H7 (cell line): ENCODE results near the gene CATSPER1. TPM values are rescaled to one million over a fixed set of nuclear protein-coding genes. Genes with fewer than 3 reads are reported as not detected.

Experiments
- DNase-seq: peaks from one replicate; pipeline ENCODE4 v3.0.0; 2012
- H3K27me3 ChIP-seq: 2 replicates; pipeline ENCODE4 v1.6.0; 2011; ENCODE audit warnings: mild to moderate bottlenecking, low read length; ENCODE audit not compliant: control insufficient read depth, insufficient read depth
- H3K36me3 ChIP-seq: replicated peaks from 2 replicates; pipeline ENCODE4 v1.5.1; 2011; ENCODE audit warnings: low read length; ENCODE audit not compliant: control insufficient read depth, insufficient read depth
- H3K4me3 ChIP-seq: 2 replicates; pipeline ENCODE4 v1.5.1; 2011; ENCODE audit warnings: low read depth, mild to moderate bottlenecking, control low read depth, low read length, moderate library complexity; ENCODE audit not compliant: insufficient read depth
- total RNA-seq: library from RNA; depleted of rRNA; stranded (reverse); fragments of >200 nt; shearing (Covaris generic); gene quantifications from 2 replicates; pipeline ENCODE4 v1.2.3, GENCODE V29; 2014

Gene CATSPER1
- total RNA-seq, 1 experiment from 2014 or later = not detected

DNA sequence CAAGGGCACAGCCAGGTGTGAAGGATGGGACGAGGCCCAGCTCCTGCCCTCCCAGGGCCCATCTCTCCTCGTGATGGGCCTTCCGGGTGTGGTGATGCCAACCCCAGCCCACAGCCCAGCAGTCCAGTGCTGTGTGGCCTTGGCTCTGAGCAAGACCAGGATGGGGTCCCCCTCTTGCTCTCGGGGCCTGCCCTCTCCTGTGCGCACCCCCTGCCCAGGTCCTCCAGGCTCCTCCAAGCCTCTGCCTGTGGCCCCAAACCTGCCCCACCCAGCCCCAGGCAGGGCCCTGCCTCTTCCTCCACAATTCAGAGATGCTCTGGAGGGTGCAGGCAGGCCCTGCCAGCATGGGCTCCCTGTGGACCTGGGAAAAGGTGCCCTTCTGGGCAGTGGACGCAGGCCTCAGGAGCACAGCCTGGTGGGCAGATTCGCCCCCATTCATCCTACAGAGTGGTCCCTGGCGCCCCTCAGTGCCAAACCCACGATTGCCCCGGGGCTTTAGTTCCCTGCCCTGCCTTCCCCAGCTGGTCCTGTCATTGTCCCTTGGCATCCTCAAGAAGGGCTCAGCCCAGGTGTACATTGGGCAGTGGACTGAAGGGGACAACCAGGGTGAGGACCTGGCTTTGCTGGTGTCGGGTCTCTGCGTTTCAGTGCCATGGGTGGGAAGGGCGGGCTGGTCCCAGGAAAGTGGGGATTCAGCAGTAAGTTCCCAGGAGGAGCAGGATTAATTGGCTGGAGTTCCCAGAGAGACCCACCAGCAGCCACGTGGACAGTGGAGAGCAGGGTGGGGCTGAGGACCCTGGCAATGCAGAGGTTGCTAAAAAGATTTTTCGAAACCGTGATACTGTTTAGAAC, 44.1 kb downstream of the CATSPER1 start:
- peaks cover 4% of the 10 kb centered on the region for H3K36me3 ChIP-seq
- H3K4me3 ChIP-seq = no peak overlapping the region
- H3K27me3 ChIP-seq = no peaks in the 10 kb centered on the region
- peak; percentile 56 for DNase-seq

DNA sequence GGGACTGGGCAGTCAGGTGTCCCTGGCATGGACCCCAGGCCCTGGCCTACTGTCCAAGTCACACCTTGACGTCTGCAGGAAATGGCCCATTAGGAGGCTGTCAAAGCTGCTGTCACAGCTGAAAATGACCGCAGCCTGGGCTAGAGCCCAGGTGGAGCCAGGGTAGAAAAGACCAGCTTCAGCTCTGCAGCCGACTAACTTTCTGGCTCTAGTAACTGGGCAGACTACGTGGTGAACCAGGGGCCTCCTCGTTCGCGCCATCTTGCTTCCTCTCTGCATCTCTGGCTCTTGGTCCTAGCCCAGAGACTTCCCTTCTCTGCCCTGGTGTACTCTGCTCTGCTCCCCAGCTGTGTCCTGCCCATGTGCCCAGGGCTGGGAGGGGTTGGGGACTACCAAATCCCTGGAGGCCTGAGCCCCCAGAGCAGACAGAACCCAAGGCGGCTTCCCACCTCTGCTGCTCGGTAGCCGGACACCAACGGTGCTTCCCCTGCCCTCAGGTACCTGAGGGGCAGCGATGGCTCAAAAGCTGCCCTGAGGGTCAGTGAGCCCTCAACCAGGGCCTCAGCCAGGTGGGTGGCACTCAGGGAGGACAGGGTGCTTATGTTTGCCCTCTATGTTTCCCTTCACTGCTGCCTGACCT, 45.1 kb downstream of the CATSPER1 start:
- peaks cover 4% of the 10 kb centered on the region for H3K36me3 ChIP-seq

GRCh38 chr11:65979261-65979759, 47.0 kb downstream of the CATSPER1 start:
- peaks cover 4% of the 10 kb centered on the region for H3K36me3 ChIP-seq

More for the DNA sequence above, 45.1 kb downstream of the CATSPER1 start:
- DNase-seq = peak; percentile 31
- Histone ChIP-seq H3K4me3 (no peak overlapping the region), H3K27me3 (no peaks in the 10 kb centered on the region)

DNA sequence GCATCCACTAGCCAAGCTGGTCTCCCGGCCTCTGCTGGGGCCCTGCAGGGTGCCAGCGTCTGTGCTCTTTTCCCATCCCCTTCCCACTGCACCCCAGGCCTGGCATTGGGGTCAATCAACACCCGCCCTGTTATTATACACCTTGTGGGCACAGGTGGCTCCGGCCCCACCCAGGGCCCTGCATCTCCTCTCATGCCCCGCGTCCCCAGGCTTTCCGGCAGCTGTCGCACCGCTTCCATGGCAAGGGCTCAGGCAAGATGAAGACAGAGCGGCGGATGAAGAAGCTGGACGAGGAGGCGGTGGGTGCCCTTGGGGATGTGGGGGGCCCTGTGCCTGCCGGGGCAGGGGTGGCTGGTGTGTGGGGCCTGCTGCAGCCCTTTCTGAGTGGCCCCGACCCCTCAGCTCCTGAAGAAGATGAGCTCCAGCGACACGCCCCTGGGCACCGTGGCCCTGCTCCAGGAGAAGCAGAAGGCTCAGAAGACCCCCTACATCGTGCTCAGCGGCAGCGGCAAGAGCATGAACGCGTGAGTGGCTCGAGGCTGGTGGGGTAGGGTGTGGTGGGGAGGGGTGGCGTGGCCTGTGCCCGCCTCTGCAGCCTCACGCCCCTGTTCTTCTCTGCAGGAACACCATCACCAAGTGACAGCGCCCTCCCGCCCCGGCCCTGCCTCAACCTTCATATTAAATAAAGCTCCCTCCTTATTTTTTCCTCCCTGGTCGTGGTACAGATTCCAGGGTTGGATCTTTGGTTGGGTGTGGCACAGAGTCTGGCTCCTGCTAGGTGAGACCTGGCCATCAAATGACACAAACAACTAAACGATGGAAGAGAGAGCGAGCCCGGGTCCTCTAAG, 47.7 kb downstream of the CATSPER1 start:
- DNase-seq = peak; percentile 32
- Histone ChIP-seq H3K27me3 (no peaks in the 10 kb centered on the region), H3K36me3 (peaks cover 4% of the 10 kb centered on the region), H3K4me3 (no peak overlapping the region)

More at GRCh38 chr11:65979261-65979759, 47.0 kb downstream of the CATSPER1 start:
- no peaks in the 10 kb centered on the region for H3K27me3 ChIP-seq
- no peak for DNase-seq
- H3K4me3 ChIP-seq = no peak overlapping the region

DNA sequence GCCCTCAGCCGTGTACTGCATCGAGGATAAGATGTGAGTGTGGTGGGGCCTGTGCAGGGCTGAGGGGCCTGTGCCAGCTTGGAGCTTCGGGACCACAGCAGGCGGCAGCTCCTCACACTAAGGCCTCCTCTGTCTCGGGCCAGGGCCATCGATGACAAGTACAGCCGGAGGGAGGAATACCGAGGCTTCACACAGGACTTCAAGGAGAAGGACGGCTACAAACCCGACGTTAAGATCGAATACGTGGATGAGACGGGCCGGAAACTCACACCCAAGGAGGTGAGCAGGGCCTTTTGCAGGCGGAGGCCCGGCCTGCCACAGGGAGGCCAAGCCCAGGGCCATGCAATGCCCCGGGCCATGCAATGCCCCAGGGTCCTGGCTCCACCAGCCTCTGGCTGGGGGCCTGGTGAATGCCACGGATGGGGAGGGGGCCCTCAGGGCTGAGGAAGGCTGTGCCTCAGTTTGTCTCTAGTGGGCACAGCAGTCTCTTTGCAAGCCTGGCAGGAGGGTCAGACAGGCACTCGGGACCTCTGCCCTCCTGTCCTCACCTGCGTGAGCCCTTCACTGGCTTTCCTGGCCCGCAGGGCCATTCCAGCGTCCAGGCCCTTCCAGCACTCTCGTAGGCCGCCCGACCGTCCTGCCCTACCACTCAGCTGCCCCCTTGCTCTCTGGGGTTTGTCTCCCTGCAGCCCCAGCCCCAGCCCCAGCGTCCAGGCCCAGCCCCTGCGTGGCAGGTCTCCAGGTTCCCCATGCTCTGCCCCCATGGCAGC, 48.5 kb downstream of the CATSPER1 start:
- no peak overlapping the region for H3K4me3 ChIP-seq

DNA sequence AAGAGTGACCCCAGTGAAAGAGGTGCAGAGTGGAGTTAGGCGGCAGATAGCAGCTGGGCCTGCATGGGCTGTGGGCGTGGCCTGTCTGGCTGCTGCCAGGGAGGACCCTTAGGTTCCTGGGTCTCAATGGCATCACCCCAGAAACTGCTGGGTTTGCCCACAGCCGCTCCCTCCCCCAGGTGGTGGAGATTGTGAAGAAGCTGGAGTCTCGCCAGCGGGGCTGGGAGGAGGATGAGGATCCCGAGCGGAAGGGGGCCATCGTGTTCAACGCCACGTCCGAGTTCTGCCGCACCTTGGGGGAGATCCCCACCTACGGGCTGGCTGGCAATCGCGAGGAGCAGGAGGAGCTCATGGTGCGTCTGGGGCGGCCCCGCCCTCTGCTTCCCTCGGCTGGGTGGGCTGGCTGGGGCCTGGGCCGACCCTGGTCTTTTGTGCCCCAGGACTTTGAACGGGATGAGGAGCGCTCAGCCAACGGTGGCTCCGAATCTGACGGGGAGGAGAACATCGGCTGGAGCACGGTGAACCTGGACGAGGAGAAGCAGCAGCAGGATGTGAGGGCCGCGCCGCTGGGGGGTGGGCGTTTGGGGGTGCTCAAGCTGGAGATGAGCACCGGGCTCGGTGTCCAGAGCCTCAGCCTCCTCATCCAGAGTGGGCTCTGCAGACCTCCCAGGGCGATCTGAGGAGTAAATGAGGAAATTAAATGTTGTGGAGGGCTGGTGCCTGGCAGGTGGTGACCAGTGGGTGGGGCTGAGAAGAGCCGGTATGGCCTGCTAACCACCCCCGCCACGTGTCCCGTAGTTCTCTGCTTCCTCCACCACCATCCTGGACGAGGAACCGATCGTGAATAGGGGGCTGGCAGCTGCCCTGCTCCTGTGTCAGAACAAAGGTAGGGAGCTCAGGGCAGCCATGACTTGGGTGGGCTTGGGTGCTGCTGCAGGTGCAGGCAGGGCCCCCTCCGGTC, 49.8 kb downstream of the CATSPER1 start:
- peak; percentile 39 for DNase-seq

More for the DNA sequence above, 48.5 kb downstream of the CATSPER1 start:
- no peaks in the 10 kb centered on the region for H3K27me3 ChIP-seq
- H3K36me3 ChIP-seq = peaks cover 6% of the 10 kb centered on the region
- DNase-seq = peak; percentile 34

DNA sequence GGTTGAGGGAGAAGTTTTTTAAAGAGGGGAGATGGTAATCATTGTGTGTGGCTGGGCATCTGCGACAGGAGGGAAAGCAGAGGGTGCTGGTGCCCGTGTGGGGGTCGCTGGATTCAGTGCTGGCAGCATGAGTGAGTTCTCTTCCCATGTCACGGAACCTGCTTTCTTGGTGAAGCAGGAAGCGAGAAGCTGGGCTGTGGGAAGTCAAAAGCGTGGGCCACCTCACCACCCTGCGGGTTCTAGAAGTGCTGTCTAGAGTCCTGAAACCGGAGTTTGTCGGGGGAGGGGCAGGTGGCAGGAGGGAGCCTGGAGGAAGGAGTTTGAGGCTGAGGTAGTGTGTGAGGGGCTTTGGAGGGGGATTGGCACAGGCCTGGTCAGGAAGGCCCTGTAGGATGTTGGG, 50.5 kb downstream of the CATSPER1 start:
- Histone ChIP-seq H3K27me3 (no peaks in the 10 kb centered on the region), H3K4me3 (no peak overlapping the region), H3K36me3 (peaks cover 6% of the 10 kb centered on the region)
- DNase-seq = no peak

More for the DNA sequence above, 49.8 kb downstream of the CATSPER1 start:
- H3K27me3 ChIP-seq = no peaks in the 10 kb centered on the region
- H3K36me3 ChIP-seq = peaks cover 6% of the 10 kb centered on the region
- no peak overlapping the region for H3K4me3 ChIP-seq

DNA sequence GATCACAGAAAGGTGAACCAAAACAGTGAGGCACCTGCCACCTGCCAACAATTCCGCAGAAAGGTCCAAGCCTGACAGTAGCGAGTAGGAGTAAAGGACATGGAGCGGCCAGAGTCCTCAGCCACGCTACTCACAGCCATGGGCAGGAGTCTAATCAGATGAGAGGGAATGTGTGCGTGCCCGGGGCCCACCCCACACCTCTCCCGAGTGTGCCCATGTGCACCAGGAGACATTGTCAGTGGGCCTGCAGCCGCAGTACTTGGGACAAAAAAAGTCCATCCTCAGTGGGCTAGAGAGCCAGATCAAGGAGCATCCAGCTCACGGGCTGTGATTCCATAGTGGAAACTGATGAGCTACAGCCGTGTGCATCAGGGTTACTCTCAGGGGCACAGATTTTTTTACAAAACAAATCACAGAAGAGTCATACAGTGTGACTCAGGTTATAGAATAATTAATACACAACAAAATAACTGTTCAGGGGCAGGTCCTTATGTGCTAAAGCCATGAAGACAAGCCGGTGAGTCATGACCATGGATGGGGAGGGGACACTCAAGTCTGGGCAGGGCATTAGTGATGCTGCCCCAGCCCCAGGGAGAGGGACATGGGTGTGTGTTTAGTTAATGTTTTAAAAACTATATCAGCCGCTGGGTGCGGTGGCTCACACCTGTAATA, 52.7 kb downstream of the CATSPER1 start:
- Histone ChIP-seq H3K4me3 (no peak overlapping the region), H3K27me3 (no peaks in the 10 kb centered on the region), H3K36me3 (peaks cover 8% of the 10 kb centered on the region)
- DNase-seq = no peak

- no peak for DNase-seq
- Histone ChIP-seq H3K36me3 (peaks cover 11% of the 10 kb centered on the region), H3K4me3 (no peak overlapping the region), H3K27me3 (no peaks in the 10 kb centered on the region)
Observed at GRCh38 chr11:65972116-65972515, 54.2 kb downstream of the CATSPER1 start.

DNA sequence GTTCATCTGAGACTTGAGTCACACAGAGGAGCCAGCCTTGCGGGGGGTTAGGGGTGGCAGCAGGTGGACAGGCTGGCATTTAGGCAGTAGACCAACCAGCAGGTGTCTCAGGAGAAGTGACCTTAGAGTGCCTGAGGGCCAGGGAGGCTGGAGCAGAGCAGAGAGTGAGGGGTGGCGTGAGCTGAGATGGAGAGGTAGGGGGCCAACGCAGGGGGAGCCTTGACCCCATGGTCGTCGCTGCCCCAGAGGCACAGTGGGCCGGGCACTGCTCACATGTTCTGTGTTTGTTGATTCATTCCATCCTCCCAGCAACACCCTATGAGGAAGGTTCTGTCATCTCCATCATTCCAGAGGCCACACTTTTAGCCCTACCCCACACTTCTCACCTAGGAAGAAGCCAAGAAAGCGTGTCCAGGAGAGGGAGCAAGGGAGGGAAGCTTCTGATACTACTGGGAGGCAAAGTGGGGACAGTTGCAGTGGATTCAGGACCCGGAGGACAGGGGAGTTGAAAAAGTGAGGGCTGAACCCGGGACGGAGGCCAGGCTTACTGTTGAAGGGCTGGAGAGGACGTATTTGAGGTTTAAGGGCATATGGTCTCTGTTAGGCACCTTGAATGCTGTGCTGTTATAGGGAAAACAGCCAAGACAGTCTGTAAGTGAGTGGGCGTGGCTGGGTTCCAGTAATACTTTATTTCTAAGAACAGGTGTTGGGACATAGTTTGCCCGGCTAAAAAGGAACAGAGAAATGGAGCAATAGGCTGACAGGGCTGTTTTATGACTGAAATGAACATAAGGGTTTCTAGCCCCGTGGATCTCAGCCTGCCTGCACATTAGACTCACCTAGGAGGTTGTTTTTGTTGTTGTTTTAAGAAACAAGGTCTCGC, 57.4 kb downstream of the CATSPER1 start:
- no peaks in the 10 kb centered on the region for H3K27me3 ChIP-seq
- no peak overlapping the region for H3K4me3 ChIP-seq
- peaks cover 36% of the 10 kb centered on the region for H3K36me3 ChIP-seq
- no peak for DNase-seq

GRCh38 chr11:65967329-65967934, 58.8 kb downstream of the CATSPER1 start:
- Histone ChIP-seq H3K27me3 (no peaks in the 10 kb centered on the region), H3K36me3 (peaks cover 36% of the 10 kb centered on the region), H3K4me3 (no peak overlapping the region)
- peak; percentile 49 for DNase-seq
